GM19351 (cell line): ENCODE data around the gene ATP9A.

Experiments
- ATAC-seq: cut with Tn5 transposase; IDR thresholded peaks from one replicate; pipeline ENCODE4 v1.9.1; 2021; ENCODE audit warnings: mild to moderate bottlenecking, moderate library complexity; ENCODE audit not compliant: unreplicated experiment

The ATP9A gene

GRCh38 chr20:51610111-51610510, 158.1 kb downstream of the ATP9A start:
- ATAC-seq, result no peak

DNA sequence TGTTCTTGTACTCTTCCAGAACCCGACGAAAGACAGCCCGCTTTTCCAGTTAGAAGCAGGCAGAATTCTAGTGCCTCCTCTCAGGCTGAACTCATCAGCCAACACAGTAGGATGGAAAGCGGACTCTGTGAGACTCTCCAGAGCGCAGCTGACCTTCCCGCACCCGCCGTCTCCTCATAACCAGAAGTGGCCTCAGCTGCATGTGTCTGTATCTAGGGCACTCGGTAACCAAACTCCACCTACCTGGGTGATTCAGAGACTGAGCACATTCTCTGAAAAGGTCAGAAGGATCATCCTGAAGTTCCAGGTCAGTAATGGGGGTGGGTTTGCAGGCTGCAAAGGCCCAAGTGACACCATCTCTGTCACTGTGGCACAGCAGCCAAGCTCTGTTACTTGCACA, 158.9 kb downstream of the ATP9A start:
- no peak for ATAC-seq

DNA sequence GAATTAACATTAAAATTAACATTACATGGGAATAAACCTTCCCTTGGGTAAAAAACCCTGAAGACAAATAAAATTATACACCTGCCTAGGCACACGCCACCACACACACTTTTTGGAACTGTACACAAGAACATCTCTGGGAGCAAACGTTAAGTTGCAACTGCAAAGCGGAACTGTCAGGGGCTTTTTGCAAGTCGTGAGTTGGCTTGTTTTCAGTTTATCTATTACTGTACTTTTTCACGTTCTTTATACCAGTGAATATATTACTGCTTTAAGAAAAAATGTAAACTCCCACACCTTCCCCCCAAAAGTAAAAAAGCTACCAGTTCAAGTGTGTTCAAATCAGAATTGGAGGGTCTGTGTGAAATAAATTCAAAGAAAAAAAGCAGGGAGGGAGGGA, 160.1 kb downstream of the ATP9A start:
- peak; percentile 51 for ATAC-seq

- ATAC-seq, result peak; percentile 41
These were observed 161.0 kb downstream of the ATP9A start for GRCh38 chr20:51607170-51607569.

- ATAC-seq, result no peak
These were observed 163.3 kb downstream of the ATP9A start for GRCh38 chr20:51604851-51605250.

DNA sequence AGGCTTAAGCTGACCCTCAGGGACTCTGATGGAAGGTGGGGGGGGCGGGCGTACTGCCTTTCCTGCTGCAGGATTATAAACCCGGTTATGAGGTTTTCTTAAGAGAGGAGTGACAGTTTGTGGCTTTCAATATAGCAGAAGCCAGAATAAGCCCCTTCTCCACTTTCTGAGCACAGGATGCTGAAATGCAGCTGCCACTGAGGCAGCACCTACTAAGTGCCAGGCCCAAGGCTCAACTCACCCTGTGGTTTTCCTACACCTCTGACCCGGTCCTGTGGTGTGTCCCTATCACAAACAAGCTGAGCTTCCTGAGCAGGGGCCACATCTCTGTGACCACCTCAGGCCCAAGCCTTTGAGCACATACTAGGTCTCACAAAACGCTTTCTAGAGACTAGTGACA, 166.1 kb downstream of the ATP9A start:
- ATAC-seq, result no peak

- ATAC-seq, result no peak
These were observed 167.2 kb downstream of the ATP9A start for GRCh38 chr20:51600950-51601349.

- no peak for ATAC-seq
These were observed 168.2 kb downstream of the ATP9A start for GRCh38 chr20:51600016-51600420.

DNA sequence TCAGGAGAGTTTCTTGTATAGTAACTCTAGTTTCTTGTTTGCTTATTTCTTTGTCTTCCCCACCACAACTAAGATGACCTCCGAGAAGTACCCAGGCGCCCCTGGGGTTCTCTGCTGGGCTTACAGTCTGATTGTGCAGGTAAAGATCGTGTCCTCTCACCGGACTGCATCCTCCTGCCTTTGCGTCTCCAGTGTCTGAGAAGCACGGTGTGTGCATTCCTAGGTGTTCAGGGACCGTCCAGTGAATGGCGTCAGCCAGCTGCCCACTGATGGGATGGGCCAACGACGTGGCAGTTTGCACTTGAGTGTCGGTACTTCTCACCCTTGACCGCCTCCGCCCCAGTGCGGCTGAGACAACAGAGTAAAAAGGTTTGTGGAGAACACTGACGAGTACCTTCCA, 169.6 kb downstream of the ATP9A start:
- ATAC-seq, result no peak

DNA sequence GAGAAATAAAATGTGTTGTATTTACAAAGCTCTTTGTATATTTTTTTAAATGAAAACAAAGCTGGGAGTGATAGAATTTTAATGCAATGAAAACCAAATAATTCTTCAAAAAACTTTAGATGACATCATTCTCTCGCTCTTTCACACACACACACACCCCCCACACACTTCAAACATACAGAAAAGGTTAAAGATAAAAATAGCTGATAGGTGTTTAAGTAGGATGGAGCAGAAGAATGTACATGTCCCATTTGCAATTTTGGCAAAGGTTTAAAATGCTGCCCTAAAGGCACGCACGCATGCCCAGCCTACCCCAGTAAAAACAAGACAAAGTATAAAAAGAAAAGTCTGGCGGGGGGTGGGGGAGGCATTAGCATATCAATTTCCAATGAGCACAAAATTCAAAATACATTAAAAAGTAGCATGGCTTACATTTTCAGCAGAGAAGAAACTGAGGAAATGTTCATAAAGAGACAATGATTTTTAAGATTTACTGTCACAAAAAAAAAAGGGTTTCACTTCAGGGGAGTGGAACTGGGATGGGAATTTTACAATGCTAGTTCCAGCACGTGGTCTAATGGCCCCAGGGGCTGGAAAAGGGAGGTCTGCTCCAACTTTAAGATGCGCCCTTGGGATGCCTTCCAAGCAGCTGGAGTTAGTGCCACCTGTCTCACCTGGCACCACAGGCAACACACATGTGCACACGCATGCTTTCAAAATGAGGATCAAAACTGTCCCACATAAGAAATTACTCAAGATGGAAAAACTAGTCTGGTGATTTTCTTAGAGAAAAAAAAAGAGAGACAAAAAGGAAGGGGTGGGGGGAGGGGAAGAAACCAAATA, 170.6 kb downstream of the ATP9A start:
- ATAC-seq, result no peak

- no peak for ATAC-seq
These were observed 171.4 kb downstream of the ATP9A start for GRCh38 chr20:51596668-51597388.

DNA sequence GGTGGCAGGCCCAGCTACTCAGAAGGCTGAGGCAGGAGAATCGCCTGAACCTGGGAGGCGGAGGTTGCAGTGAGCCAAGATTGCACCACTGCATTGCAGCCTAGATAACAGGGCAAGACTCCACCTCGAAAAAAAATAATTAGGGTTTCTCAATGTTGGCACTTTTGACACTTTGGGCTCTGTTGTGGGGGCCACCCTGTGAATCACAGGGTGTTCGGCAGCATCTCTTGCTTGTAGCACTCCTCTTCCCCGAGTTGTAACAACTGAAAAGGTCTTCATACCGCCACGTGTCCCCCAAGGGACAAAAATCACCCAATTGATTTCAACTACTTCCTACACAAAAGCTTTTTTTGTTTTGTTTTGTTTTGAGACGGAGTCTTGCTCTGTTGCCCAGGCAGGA, 172.4 kb downstream of the ATP9A start:
- no peak for ATAC-seq

DNA sequence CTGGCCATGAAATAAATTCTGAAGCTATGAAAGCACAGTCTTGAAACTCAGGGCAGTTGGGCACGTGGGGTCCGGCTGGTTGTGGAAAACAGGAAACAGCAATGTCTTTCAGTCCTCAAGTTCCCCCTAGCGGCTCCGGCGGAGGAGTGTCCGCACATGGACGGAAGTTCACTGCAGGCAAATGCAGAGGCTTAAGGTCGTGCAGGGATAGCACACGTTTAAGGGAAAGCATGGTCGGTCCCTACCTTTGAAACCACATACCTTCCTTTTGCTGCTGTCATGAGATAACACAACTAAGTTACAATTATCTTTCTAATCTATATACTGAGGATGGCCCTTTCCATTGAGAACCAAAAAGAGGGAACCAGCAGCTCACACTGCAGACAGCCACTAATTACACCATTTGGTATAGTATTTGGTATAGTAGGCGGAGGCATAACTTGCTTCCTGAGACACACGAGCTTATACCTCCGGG, 173.1 kb downstream of the ATP9A start:
- ATAC-seq, result peak; percentile 95

- no peak for ATAC-seq
These were observed 173.7 kb downstream of the ATP9A start for GRCh38 chr20:51594236-51595057.

GRCh38 chr20:51593584-51593983, 174.6 kb downstream of the ATP9A start:
- no peak for ATAC-seq

DNA sequence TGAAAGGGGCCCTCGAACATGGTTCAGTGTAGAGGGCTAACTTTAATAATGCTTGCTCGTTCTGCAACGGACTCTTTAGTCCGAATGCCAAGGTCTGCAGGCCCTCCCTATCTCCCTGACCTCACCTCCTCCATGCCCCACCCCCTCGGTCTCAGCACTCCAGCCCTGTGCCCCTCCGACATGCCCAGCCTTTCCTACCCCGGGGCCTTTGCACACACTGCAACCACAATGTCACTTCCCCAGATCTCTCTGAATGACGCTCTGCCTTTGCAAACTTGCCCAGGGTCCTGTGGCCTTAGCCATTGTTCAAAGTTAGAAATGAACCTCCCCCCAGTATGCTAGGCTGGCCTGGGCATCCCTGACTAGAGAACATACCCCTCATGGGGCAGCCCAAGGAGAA, 175.6 kb downstream of the ATP9A start:
- ATAC-seq, result no peak

GRCh38 chr20:51591871-51592270, 176.3 kb downstream of the ATP9A start:
- no peak for ATAC-seq

DNA sequence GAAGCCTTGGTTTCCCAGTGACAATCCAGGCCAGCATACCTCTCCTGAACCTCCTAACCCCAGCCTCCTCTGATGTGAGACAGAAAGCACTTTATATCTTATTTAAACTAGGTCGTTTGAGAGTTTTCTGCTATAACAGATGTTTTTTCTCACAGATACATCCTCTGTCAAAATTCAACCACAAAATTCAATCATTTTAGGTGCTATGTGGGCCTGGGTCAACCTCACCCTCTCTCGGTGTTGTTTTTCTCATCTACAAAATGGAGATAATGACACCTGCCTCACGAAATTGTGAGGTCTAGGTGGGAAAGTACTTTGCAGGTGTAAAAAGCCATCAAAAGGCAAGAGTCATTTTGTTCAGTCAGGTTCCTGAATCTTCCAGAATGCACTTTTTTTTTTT, 179.4 kb downstream of the ATP9A start:
- no peak for ATAC-seq

- no peak for ATAC-seq
These were observed 181.0 kb downstream of the ATP9A start for GRCh38 chr20:51587145-51587544.

DNA sequence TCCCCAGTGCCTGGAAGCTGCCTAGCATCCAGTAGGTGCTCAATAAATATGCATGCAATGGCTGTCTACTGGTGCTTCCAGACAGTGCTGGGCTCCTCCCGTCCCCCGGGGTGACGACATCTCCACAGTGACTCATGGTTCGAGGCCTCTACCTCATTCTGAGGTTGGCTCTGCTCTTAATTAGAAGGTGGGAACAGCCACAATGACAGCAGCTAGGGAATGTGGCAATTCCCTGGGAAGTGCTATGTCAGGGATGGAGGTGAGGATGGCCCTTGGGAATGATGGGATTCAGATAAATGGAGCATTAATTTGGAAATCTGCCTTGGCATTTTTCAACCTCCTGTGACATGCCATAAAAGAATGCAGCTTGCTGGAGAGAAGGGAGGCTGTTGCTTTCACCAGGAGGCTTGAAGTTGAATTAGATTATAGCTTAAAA, 182.2 kb downstream of the ATP9A start:
- ATAC-seq, result no peak

DNA sequence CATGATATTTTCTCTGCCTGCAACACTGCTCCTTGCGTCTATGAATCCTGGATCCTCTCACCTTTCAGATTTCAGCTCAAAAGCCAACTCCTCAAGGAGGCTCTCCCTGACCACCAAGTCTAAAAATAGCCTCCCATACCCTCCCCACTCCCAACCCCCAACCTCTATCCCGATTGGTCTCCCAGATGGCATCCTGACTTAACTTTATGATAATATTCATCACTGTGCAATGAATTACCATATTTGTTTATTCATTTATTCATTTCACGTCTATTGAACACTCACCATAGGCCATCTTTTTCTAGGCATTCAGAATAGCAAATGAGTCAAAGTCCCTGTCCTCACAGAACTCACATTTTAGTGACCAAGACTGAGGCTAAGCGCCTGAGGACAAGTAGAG, 183.0 kb downstream of the ATP9A start:
- ATAC-seq, result no peak
